Measurements from ENCODE around the gene ERI2. TPM values are rescaled to one million over a fixed set of nuclear protein-coding genes. Genes with fewer than 3 reads are reported as not detected.

The ERI2 gene
- total RNA-seq, 1 experiment from 2014 or later, result 22.4 TPM

DNA sequence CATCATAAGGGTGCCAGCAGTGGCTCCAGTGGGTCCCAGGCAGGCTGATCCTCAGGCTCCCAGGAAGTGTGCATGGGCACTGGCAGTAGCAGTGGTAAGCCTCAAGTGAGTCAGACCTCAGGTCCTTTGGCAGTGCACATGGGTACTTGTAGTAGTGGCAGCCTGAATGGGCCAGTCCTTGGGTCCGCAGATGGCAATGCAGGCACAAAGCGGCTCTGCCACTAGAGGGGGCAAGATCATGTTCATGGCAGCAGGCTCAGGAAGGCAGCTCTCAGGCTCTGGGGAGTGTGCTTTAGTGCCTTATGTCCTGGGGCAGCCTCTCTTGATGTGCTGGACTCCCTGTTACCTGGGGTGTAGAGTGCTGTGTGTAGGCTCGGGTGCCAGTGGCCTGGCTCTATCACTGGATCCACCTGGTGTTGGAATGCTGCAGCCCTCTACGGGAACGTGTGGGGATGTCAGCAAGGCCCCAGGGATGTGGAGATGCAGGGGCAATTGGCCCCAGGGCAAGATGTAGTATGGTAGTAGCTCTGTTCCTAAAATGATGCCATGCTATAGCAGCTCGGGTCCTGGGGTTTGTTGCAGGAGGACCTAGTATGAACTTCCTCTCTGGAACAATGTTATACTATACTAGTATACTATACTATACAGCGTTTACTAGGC, 31.4 kb downstream of the ERI2 start:
- Mint-ChIP-seq H3K9me3 (no peaks in the 10 kb centered on the region), H3K4me3 (no peak overlapping the region), H3K36me3 (ENCODE audit: insufficient read depth in 1 of 3, low read depth in 3 of 3) (no peaks in the 10 kb centered on the region), H3K27me3 (ENCODE audit: low read depth) (0 out of 2 replicates have a peak, but pooled peaks cover 3% of the 10 kb centered on the region), H3K27ac (no peak overlapping the region), H3K4me1 (no peaks in the 10 kb centered on the region)
- no peak overlapping the region for H2BK120ac ChIP-seq (ENCODE audit: low read depth, low read length, poor library complexity, severe bottlenecking)
- H2AK5ac ChIP-seq (ENCODE audit: insufficient read length, low read length), result no peak overlapping the region
- no peak overlapping the region for H4K5ac ChIP-seq (ENCODE audit: insufficient read length, low read depth, low read length)
- TF ChIP-seq, protein P1, sequence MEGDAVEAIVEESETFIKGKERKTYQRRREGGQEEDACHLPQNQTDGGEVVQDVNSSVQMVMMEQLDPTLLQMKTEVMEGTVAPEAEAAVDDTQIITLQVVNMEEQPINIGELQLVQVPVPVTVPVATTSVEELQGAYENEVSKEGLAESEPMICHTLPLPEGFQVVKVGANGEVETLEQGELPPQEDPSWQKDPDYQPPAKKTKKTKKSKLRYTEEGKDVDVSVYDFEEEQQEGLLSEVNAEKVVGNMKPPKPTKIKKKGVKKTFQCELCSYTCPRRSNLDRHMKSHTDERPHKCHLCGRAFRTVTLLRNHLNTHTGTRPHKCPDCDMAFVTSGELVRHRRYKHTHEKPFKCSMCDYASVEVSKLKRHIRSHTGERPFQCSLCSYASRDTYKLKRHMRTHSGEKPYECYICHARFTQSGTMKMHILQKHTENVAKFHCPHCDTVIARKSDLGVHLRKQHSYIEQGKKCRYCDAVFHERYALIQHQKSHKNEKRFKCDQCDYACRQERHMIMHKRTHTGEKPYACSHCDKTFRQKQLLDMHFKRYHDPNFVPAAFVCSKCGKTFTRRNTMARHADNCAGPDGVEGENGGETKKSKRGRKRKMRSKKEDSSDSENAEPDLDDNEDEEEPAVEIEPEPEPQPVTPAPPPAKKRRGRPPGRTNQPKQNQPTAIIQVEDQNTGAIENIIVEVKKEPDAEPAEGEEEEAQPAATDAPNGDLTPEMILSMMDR (conservative IDR thresholded peaks at IDR 0.05), result peak; percentile 91
- no peak overlapping the region for H3K14ac ChIP-seq (ENCODE audit: insufficient read depth, low read length)
- no peaks in the 10 kb centered on the region for H4K20me1 ChIP-seq (ENCODE audit: control insufficient read depth, insufficient read depth, insufficient read length)
- H3K23me2 ChIP-seq (ENCODE audit: insufficient read length, low read depth, low read length, poor library complexity, severe bottlenecking), result no peaks in the 10 kb centered on the region
- H2BK12ac ChIP-seq (ENCODE audit: insufficient read length, low read depth, low read length), result no peak overlapping the region
- H3K56ac ChIP-seq (ENCODE audit: insufficient read length, low read depth, low read length), result no peak overlapping the region
- H3K9me3 ChIP-seq (ENCODE audit: control insufficient read depth, low read depth, low read length), result no peaks in the 10 kb centered on the region
- no peak overlapping the region for H2BK15ac ChIP-seq (ENCODE audit: low read depth, low read length)
- H3T11ph ChIP-seq (ENCODE audit: low read length), result no peak overlapping the region
- no peak overlapping the region for H3K18ac ChIP-seq (ENCODE audit: insufficient read length, low read depth, low read length)
- no peaks in the 10 kb centered on the region for H3K79me1 ChIP-seq (ENCODE audit: insufficient read depth, low read depth, low read length, poor library complexity, severe bottlenecking)
- no peak overlapping the region for H2BK5ac ChIP-seq (ENCODE audit: insufficient read length, low read length)
- no peak overlapping the region for H2BK20ac ChIP-seq (ENCODE audit: low read depth, low read length, poor library complexity, severe bottlenecking)
- H3K23ac ChIP-seq (ENCODE audit: insufficient read length, low read depth, low read length), result no peak overlapping the region
- no peak overlapping the region for H3K9ac ChIP-seq (ENCODE audit: extremely low read depth, insufficient read length, low read length)
- H3K4ac ChIP-seq (ENCODE audit: low read depth, low read length), result no peak overlapping the region
- H3K4me2 ChIP-seq (ENCODE audit: insufficient read depth, insufficient read length, low read length), result no peak overlapping the region
- DNase-seq, result peak; percentile 92
- no peak overlapping the region for H4K91ac ChIP-seq (ENCODE audit: insufficient read length, low read depth, low read length)
- no peaks in the 10 kb centered on the region for H3K27me3 ChIP-seq (ENCODE audit: insufficient read depth, low read length)
- no peak overlapping the region for H2AFZ ChIP-seq (ENCODE audit: low read length)
- no peak overlapping the region for H4K8ac ChIP-seq (replicated peaks; ENCODE audit: insufficient read length, low read depth, low read length)
- no peaks in the 10 kb centered on the region for H3K4me1 ChIP-seq (ENCODE audit: insufficient read depth, low read length)
- H3K79me2 ChIP-seq (ENCODE audit: insufficient read depth, low read length), result no peaks in the 10 kb centered on the region
- no peak overlapping the region for H3K27ac ChIP-seq (ENCODE audit: insufficient read length, low read depth, low read length)
- no CpG with 5 or more reads among the region's 7 CpGs for WGBS (ENCODE audit: extremely low coverage, insufficient read length, low lambda C conversion rate)

All from H9 (cell line).